SK-N-MC (cell line): Measurements from ENCODE around the gene BNIP3.
"Not testable (repeated sequence)": the region's sequence is repeated elsewhere in the genome, so short reads cannot be mapped to it uniquely, and the experiment has no call there.

ENCODE experiments used
- EZH2 ChIP-seq: fragments of 200-600 bp; sonication (generic); IDR thresholded peaks from one replicate; pipeline ENCODE4 v1.6.1; 2017; ENCODE audit warnings: antibody characterized with exemption
- FOXP2 ChIP-seq: optimal IDR thresholded peaks from 2 replicates; pipeline ENCODE3; 2011; ENCODE audit warnings: mild to moderate bottlenecking, moderate library complexity; ENCODE audit not compliant: insufficient read depth; ENCODE audit errors: extremely low read length, control extremely low read depth
- POLR2AphosphoS5 ChIP-seq: IDR thresholded peaks from 2 replicates; pipeline ENCODE4 v1.6.1; 2012; ENCODE audit warnings: mild to moderate bottlenecking, low read depth, low read length, borderline replicate concordance

DNA sequence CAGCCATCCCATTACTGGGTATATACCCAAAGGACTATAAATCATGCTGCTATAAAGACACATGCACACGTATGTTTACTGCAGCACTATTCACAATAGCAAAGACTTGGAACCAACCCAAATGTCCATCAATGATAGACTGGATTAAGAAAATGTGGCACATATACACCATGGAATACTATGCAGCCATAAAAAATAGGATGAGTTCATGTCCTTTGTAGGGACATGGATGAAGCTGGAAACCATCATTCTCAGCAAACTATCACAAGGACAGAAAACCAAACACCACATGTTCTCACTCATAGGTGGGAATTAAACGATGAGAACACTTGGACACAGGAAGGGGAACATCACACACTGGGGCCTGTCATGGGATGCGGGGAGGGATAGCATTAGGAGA lies 6.1 kb upstream of the BNIP3 start:
- TF ChIP-seq POLR2AphosphoS5, EZH2, FOXP2: not testable (repeated sequence)
